Activated CD8-positive, alpha-beta T cell treated with anti-CD3 and anti-CD28 coated beads for 36 hours (primary cell): ENCODE results near the gene SETD3. TPM values are rescaled to one million over a fixed set of nuclear protein-coding genes. Genes with fewer than 3 reads are reported as not detected.

Experiments used
- ATAC-seq: fragments of 200-7000 bp; cut with Tn5 transposase; one replicate; pipeline ENCODE4 v1.10.0; 2021; ENCODE audit warnings: mild to moderate bottlenecking, moderate library complexity
- CTCF ChIA-PET: fragments of 350-600 bp; sonication (Branson Sonifier 250); formaldehyde crosslinking; loops from one replicate; lab custom pipeline; 2021; ENCODE audit warnings: antibody characterized with exemption; lab: Charles Lee
- POLR2A ChIA-PET: fragments of 350-600 bp; sonication (Branson Sonifier 250); formaldehyde crosslinking; loops from one replicate; lab custom pipeline; 2021; ENCODE audit warnings: antibody characterized with exemption; lab: Charles Lee
- DNase-seq: peaks from one replicate; pipeline ENCODE4 v3.0.0-alpha.2; 2020
- H3K27ac Mint-ChIP-seq: one replicate; pipeline ENCODE4 v1.8.0; 2021; ENCODE audit warnings: mild to moderate bottlenecking, mixed read lengths
- H3K27me3 Mint-ChIP-seq: one replicate; pipeline ENCODE4 v1.8.0; 2021; ENCODE audit warnings: mixed read lengths
- H3K36me3 Mint-ChIP-seq: one replicate; pipeline ENCODE4 v1.8.0; 2021; ENCODE audit warnings: low read depth, mixed read lengths
- H3K4me1 Mint-ChIP-seq: one replicate; pipeline ENCODE4 v1.8.0; 2021; ENCODE audit warnings: low read depth, mixed read lengths
- H3K4me3 Mint-ChIP-seq: one replicate; pipeline ENCODE4 v1.8.0; 2021; ENCODE audit warnings: mild to moderate bottlenecking, moderate library complexity, mixed read lengths
- H3K9me3 Mint-ChIP-seq: one replicate; pipeline ENCODE4 v1.8.0; 2021; ENCODE audit warnings: mixed read lengths
- intact Hi-C: fragments of 100-400 bp; cut with micrococcal nuclease; formaldehyde crosslinking; loops from one replicate; pipeline ENCODE4 v1.10.0; 2022
- total RNA-seq, 2 experiments: library from RNA; stranded (reverse); gene quantifications; one replicate each; pipeline ENCODE4 v1.2.3, GENCODE V29; 2021
- TF ChIP-seq, protein P1 (sequence below): fragments of 200-600 bp; IDR thresholded peaks from one replicate; pipeline ENCODE4 v1.8.0; 2022; ENCODE audit warnings: antibody characterized with exemption, mild to moderate bottlenecking

The SETD3 gene
- total RNA-seq, 2 experiments from 2014 or later = 49.9 to 50.7 TPM

DNA sequence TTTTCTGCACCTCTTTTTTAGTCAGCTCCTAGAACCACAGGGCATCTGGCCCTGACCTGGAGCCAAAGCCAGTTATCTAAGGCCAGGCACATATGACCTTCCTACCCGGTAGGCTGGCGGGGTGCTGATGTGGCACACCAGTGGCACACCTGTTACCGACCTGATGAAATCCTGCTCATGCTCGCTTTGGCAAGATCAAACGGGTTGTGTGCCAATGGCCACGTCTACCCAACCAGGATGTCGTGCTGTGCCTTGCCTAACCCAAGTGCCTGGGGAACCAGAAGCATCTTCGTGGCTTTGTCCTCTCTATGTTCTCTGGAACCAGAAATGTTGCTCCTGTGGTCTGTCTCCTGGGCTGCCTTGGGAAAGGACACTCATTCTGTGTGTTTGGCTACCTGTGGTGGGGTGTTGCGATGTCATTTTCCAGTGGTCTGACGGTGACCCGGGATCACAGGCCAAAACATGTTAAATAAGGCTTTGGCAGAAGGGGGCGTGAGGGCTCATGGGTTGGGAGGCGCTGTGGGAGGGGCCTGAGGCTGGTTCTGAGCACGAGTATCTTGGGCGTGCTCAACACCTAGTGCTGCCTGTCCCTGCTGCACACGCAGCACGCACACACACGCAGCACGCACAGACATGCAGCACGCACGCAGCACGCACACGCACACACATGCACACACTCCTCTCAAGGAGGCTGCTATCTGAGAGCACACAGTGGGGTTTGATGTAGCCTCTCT, 28.4 kb upstream of the SETD3 start:
- ATAC-seq = no peak
- no peak for DNase-seq
- Mint-ChIP-seq H3K27ac (no peak overlapping the region), H3K9me3 (no peaks in the 10 kb centered on the region), H3K36me3 (peaks cover 36% of the 10 kb centered on the region), H3K27me3 (no peaks in the 10 kb centered on the region), H3K4me1 (no peaks in the 10 kb centered on the region), H3K4me3 (no peak overlapping the region)
- TF ChIP-seq, protein P1, sequence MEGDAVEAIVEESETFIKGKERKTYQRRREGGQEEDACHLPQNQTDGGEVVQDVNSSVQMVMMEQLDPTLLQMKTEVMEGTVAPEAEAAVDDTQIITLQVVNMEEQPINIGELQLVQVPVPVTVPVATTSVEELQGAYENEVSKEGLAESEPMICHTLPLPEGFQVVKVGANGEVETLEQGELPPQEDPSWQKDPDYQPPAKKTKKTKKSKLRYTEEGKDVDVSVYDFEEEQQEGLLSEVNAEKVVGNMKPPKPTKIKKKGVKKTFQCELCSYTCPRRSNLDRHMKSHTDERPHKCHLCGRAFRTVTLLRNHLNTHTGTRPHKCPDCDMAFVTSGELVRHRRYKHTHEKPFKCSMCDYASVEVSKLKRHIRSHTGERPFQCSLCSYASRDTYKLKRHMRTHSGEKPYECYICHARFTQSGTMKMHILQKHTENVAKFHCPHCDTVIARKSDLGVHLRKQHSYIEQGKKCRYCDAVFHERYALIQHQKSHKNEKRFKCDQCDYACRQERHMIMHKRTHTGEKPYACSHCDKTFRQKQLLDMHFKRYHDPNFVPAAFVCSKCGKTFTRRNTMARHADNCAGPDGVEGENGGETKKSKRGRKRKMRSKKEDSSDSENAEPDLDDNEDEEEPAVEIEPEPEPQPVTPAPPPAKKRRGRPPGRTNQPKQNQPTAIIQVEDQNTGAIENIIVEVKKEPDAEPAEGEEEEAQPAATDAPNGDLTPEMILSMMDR = no peak
- ChIA-PET POLR2A (no interaction called here), CTCF (no interaction called here)
- intact Hi-C loops = no loop called here

DNA sequence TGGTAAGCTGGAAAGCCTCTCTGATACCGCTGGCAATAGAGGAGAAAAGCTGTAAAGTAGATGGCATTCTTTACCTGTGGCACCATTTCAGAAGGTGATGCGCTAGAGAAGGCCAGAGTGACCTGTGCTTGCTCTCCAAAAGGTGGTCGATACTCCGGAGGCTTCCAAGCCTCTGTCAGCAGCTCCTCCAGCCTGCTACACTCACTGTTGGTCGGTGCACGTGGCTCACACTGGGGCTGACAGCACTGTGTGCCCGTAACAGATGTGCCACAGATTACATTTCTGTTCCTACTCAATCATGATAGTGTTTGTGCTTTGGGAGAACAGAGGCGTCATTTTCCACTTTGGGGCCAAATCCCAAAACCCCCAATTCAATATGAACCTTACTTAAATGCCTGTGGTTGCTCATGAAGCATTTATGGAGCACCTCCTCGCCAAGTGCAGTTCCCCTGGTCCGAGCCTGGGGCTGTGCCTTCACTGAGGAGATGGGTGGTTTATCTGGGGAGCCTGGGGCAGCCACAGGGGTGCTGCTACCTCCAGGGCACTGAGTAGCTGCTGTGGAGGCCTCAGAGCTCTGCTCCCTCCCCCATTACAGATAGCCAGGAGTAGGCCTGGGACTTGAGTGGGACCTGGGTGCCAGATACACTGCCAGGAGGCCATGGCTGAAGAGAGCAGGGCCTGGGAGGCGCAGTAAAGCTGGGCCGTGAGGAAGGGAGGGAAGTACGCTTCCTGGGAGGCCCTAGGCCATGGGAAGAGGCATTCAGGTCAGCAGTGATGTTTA, 27.4 kb upstream of the SETD3 start:
- no peak overlapping the region for H3K27ac Mint-ChIP-seq
- ATAC-seq (no peak), DNase-seq (no peak)
- CTCF ChIA-PET = no interaction called here
- POLR2A ChIA-PET = interaction anchor here (0.9 kb wide), 1 partner anchor 21 kb away, joined by 3 read pairs; no protein-coding TSS in a partner anchor
- H3K36me3 Mint-ChIP-seq = peaks cover 42% of the 10 kb centered on the region
- intact Hi-C loops = no loop called here
- TF ChIP-seq, protein P1 = no peak
- H3K27me3 Mint-ChIP-seq = no peaks in the 10 kb centered on the region
- no peak overlapping the region for H3K4me3 Mint-ChIP-seq
- no peaks in the 10 kb centered on the region for H3K9me3 Mint-ChIP-seq
- H3K4me1 Mint-ChIP-seq = no peaks in the 10 kb centered on the region

DNA sequence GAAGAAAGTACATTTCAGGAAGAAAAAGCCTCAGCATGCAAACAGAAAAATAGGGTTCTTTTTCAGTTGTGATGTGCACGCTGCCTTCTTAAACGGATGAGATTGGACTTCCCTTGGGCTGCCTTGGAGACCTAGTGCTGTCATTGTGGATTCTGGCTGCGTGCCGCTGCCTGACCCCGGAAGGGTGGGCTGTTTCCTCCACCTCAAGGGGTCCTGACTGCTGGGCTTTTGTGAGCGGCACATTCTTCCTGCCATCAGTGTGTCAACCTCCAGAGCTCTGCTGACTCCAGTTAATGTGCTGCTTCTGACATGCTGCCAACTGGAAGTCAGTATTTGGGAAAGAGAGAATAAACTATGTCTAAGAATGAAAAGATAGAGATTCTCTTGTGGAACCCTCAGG, 25.6 kb upstream of the SETD3 start:
- no peak overlapping the region for H3K27ac Mint-ChIP-seq
- TF ChIP-seq, protein P1 = no peak
- H3K36me3 Mint-ChIP-seq = peaks cover 47% of the 10 kb centered on the region
- ChIA-PET CTCF (no interaction called here), POLR2A (interaction anchor here (2.8 kb wide), 1 partner anchor 12 kb away, joined by 9 read pairs; no protein-coding TSS in a partner anchor)
- ATAC-seq = no peak
- no peaks in the 10 kb centered on the region for H3K4me1 Mint-ChIP-seq
- no peaks in the 10 kb centered on the region for H3K27me3 Mint-ChIP-seq
- H3K9me3 Mint-ChIP-seq = no peaks in the 10 kb centered on the region
- intact Hi-C loops = no loop called here
- no peak for DNase-seq
- H3K4me3 Mint-ChIP-seq = no peak overlapping the region

DNA sequence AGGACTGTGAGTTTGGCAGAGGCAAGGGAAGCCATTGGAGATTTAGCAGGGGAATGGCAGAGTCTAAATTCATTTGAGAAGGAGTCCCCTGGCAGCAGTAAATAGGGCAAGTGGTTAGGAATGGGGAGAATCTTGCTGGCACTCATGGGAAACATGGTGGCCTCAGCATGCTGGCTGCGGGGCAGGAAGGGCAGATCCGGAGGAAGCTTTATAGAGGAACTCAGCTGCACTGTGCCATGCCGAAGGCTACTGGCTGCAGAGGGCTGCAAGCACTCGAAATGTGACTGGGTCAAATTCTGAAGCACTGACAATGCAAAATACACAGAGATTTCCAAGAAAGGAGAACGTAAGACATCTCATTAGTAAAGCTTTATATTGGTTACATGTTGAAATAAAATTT, 24.4 kb upstream of the SETD3 start:
- POLR2A ChIA-PET = interaction anchor here (0.6 to 2.8 kb wide), 2 partner anchors 11 to 132 kb away, joined by 3 to 9 read pairs; no protein-coding TSS in a partner anchor
- H3K36me3 Mint-ChIP-seq = peaks cover 49% of the 10 kb centered on the region
- CTCF ChIA-PET = interaction anchor here (0.8 to 1.0 kb wide), 2 partner anchors 10 to 12 kb away, joined by 3 read pairs; no protein-coding TSS in a partner anchor
- H3K9me3 Mint-ChIP-seq = no peaks in the 10 kb centered on the region
- H3K27ac Mint-ChIP-seq = no peak overlapping the region
- TF ChIP-seq, protein P1 = no peak
- no peak overlapping the region for H3K4me3 Mint-ChIP-seq
- intact Hi-C loops = no loop called here
- ATAC-seq (no peak), DNase-seq (no peak)
- H3K27me3 Mint-ChIP-seq = no peaks in the 10 kb centered on the region
- H3K4me1 Mint-ChIP-seq = no peaks in the 10 kb centered on the region
